Globus pallidus (tissue), 1 donor: ENCODE results near the gene PRPF38A.

Experiments used
- DNase-seq: peaks from one replicate; pipeline ENCODE4 v3.0.0-alpha.2; 2015; ENCODE audit warnings: low spot score

PRPF38A gene

GRCh38 chr1:52399629-52400028, 4.8 kb upstream of the PRPF38A start:
- DNase-seq, result no peak

DNA sequence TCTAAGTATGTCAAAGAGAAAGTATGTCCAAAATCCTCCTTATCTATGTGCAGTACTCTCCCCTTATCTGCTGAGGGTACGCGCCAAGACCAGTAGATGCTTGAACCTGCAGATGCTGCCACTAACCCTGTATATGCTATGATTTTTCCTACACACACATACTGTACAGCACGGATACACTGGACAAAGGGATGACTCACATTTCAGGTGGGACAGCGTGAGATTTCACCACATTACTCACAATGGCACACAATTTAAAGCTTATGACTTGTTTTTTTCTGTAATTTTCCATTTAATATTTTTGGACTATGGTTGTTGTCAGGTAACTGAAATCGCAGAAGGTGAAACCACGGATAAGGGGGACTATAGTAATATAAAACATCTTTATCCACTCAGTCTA, 4.3 kb upstream of the PRPF38A start:
- no peak for DNase-seq

GRCh38 chr1:52402860-52403240, 1.6 kb upstream of the PRPF38A start:
- DNase-seq, result no peak

DNA sequence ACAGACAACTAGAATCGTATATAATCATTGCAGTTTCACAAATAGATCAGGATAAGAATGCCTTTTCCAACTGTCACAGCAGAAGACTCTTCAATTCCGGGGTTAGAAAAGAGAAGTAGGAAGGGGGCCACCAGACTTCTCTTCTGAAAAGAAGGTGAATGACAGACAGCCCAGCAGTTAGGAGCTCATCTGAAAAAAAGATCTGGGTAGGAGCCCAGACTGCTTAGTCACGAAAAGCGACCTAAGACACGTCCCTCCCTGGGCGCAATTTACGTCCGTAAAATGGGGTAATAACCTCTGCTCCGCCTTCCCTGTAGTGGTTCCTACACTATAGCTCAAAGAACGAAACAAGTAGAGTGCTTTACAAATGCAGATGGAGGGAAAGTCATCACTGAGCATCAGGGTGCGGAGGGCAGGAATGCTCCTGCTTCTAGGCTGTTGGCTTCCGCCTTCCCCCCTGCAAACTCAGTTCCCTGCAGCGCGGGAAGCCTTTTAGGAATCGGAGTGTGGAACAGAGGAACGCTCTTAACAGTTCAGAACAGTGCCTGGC, 761 bp upstream of the PRPF38A start:
- DNase-seq, result no peak

GRCh38 chr1:52404975-52405338, 555 bp downstream of the PRPF38A start:
- no peak for DNase-seq

DNA sequence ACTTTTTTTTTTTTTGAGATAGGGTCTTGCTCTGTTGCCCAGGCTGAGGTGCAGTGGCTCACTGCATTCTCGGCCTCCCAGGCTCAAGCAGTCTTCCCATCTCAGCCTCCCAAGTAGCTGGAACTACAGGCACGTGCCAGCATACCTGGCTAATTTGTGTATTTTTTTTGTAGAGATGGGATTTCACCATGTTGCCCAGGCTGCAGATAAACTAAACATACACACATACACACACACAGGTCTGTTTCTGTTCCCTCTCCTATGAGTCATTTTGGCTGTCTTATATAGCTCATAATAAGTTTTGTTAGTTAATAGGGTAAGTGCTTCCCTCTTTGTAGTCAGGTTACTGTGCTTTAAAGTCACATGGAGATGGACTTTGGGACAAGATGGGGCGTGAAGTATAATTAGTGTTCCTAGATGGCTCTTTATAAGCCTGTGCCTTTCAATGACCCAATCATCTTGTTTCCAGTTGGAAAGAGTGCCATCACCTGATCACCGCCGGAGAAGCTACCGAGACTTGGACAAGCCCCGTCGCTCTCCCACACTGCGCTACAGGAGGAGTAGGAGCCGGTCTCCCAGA, 9.1 kb downstream of the PRPF38A start:
- DNase-seq, result no peak

- DNase-seq, result no peak
Measured at GRCh38 chr1:52414942-52415341, 10.5 kb downstream of the PRPF38A start.

DNA sequence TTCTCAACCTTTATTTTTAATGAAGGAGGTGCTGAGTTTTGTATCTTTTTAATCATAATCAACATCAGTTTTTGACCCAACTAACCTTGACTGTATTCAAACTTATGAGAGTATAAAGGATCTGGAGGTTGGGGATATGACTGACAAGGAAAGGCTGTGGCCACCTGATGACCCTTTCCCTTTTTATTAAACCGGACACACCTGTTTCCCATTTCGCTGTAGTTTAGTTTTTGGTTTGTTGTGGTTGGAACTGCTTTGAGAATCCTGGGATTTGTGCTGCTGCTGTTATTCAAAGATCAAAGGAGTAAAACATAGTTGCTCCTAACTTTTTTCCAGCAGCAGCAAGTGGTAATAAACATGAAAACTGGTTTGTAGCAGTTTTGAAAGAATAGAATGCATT, 12.4 kb downstream of the PRPF38A start:
- DNase-seq, result no peak

GRCh38 chr1:52420713-52421112, 16.3 kb downstream of the PRPF38A start:
- DNase-seq, result no peak

- DNase-seq, result no peak
Measured at GRCh38 chr1:52423055-52423454, 18.7 kb downstream of the PRPF38A start.

DNA sequence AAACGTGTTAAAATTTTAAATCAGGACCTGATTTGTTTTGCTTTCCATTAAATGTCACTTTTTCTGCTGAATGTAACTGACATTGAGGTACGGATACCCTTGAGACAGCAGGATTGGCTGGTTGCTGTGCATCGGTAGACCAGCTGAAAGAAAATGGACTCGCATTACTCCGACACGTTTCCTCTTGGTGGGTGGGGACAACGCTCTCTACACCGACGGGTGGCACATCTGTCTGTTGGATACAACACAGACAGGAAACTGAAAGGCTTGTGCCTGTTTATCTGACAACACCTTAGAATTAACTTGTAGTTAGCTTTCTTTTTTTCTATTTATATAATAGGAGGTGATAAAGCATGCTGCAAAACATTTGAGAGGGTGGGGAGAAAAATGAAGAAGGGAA, 19.4 kb downstream of the PRPF38A start:
- DNase-seq, result no peak

DNA sequence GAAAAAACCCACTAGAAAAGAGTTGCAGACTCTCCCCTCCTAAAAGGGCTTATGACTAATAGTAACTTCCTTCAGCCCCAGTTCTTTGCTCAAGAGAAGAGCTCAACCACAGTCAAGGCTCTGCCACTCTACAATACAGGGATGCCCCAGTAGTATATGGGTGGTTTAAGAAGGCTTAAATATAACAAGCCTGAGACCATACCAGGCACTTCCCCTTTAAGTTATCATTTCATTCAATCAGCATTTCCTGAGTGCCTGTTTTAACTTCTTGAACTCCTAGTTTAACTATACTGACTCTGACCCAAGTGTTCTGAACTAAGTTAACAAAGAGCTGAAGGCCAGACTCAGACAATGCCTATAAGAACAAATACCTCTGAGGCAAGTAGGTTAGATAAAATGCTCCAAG, 19.8 kb downstream of the PRPF38A start:
- no peak for DNase-seq

DNA sequence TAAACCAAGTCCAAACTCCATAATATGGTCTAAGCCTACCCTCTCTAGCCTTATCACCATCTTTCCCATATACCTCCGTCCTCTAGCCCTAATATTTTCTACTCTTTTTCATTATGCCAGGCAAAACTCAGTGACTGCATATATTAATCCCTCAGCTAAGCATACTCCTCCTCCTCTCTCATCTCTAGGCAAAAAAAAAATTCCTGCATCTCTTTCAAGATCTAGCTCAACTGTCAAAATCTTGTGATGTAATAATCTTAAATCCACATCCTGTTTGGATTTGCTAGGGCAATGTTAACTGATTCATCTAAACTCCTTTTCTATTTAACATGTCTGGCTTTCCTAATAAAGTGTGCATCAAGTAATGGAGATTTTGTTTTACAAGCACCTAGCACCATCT, 20.4 kb downstream of the PRPF38A start:
- DNase-seq, result no peak

GRCh38 chr1:52426371-52426770, 22.0 kb downstream of the PRPF38A start:
- DNase-seq, result no peak

- no peak for DNase-seq
Measured at GRCh38 chr1:52427152-52427551, 22.8 kb downstream of the PRPF38A start.

DNA sequence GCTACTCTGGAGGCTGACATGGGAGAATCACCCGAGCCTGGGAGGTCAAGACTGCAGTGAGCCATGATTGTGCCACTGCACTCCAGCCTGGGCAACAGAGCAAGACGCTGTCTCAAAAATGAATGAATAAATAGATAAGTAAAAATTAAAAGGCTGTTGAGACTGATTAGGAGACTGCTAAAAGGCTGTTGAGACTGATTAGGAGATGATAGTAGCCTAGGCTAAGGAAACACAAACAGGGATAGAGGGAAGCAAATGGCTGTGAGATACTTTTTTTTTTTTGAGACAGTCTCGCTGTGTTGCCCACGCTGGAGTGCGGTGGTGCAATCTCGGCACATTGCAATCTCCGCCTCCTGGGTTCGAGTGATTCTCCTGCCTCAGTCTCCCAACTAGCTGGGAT, 28.4 kb downstream of the PRPF38A start:
- DNase-seq, result no peak

DNA sequence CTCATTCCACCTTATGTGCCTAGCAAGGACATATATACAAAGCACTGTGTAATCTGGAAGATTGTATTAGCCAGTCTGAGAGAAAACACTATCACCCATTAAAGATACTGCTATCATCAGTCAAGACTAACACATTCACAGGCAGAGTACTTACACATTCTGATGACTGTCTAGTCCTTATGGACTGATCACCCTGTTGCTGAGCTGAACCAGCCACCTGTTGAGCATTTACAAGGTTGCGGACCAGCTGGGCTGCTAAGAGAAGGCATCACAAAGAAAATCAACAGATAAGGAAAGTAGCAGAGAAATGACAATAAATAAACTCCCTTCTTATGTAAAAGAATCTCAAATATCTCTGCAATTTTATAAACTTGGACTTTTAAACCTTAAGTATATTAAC, 30.8 kb downstream of the PRPF38A start:
- DNase-seq, result no peak

GRCh38 chr1:52435650-52436049, 31.2 kb downstream of the PRPF38A start:
- no peak for DNase-seq

DNA sequence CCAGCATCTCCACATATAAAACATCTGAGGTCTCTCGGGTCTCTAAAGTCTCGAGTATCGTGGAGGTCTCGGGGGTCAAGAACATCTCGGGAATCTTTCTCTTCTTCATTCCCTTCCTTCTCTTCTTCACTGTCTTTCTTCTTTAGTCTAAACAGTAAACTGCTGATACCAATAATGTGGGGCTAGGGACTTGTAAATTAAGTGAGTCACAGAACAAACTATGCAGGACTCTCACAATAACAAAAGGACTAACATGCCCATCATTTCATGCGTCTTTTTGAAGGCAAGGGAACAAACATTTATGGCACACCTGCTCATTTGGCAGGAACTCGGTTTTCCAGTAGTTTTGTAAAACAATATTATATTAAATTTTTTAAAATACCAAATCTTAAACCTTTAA, 32.4 kb downstream of the PRPF38A start:
- no peak for DNase-seq

DNA sequence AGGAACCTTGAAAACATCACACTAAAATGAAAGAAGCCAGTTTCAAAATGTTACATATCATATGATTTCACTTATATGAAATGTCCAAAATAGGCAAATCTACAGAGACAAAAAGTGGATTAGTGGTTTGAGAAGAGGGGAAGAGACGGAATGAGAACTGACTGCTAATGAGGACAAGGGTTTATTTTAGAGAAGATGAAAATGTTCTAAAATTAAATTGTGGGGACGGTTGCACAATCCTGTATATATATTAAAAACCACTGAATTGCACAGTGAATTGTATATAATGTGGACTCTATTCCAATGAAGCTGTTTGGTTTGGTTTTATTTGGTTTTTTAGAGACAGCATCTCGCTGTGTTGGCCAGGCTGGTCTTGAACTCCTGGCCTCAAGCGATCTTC, 35.6 kb downstream of the PRPF38A start:
- no peak for DNase-seq

DNA sequence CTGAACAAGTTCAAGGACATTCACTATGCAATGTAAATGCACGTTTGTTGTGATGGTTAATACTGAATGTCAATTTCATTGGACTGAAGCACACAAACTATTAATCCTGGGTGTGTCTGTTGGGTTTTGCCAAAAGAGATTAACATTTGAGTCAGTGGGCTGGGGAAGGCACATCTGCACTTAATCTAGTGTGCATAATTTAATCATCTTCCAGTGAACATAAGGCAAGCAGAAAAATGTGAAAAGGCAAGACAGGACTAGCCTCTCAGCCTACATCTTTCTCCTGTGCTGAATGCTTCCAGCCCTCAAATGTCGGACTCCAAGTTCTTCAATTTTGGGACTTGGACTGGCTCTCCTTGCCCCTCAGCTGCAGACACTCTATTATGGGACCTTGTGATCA, 40.1 kb downstream of the PRPF38A start:
- DNase-seq, result no peak

DNA sequence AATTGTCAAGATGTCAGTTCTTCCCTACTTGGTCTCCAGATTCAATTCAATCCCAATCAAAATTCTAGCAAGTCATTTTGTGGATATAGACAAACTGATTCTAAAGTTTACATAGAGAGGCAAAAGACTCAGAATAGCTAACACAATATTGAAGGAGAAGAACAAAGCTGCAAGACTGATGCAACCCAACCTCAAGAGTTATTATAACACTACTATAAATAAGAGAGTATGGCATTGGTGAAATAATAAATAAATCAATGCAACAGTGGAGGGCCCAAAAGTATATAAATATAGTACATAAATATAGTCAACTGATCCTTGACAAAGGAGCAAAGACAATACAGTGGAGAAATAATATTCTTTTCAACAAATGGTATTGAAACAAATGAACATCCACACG, 49.7 kb downstream of the PRPF38A start:
- no peak for DNase-seq

- no peak for DNase-seq
Measured at GRCh38 chr1:52454779-52455178, 50.4 kb downstream of the PRPF38A start.

GRCh38 chr1:52455686-52456085, 51.3 kb downstream of the PRPF38A start:
- DNase-seq, result no peak

DNA sequence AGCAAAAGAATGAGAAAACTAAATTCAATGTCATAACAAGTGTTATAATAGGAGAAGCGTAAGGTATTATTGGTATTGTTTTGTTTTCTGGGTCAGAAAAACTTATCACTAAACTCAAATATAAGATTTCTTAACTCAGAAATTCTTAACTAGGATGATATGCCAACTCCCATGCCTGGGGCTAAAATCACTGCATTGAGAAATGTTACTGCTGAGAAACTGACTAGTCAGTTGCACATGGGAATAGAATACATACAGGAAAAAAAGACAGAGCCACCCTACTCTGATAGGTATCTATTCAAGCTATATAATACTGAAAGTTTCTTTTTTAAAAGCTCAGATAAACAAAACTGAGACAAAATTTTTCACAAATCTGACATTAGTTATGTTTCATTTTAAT, 56.3 kb downstream of the PRPF38A start:
- no peak for DNase-seq
